Measurements from ENCODE around the gene DSG3. TPM values are rescaled to one million over a fixed set of nuclear protein-coding genes. Genes with fewer than 3 reads are reported as not detected.

Gene DSG3
- total RNA-seq, 2 experiments from 2014 or later = not detected

- H3K4me1 Mint-ChIP-seq = no peaks in the 10 kb centered on the region
- peaks cover 12% of the 10 kb centered on the region for H3K27me3 Mint-ChIP-seq
- no peaks in the 10 kb centered on the region for H3K36me3 Mint-ChIP-seq
- H3K9me3 Mint-ChIP-seq = peaks cover 3% of the 10 kb centered on the region
- DNase-seq = no peak
- H3K27ac Mint-ChIP-seq = no peak overlapping the region
- no peak overlapping the region for H3K4me3 Mint-ChIP-seq
These were observed 62.8 kb downstream of the DSG3 start for GRCh38 chr18:31510319-31510718.

- Mint-ChIP-seq H3K9me3 (peaks cover 3% of the 10 kb centered on the region), H3K27ac (no peak overlapping the region), H3K27me3 (peaks cover 12% of the 10 kb centered on the region), H3K4me1 (no peaks in the 10 kb centered on the region), H3K4me3 (no peak overlapping the region), H3K36me3 (no peaks in the 10 kb centered on the region)
- no peak for DNase-seq
These were observed 63.6 kb downstream of the DSG3 start for GRCh38 chr18:31511098-31511497.

GRCh38 chr18:31512203-31512764 is 64.7 kb downstream of the DSG3 start:
- H3K27me3 Mint-ChIP-seq = peaks cover 12% of the 10 kb centered on the region
- DNase-seq = no peak
- H3K4me1 Mint-ChIP-seq = no peaks in the 10 kb centered on the region
- no peaks in the 10 kb centered on the region for H3K36me3 Mint-ChIP-seq
- no peak overlapping the region for H3K27ac Mint-ChIP-seq
- peaks cover 3% of the 10 kb centered on the region for H3K9me3 Mint-ChIP-seq
- no peak overlapping the region for H3K4me3 Mint-ChIP-seq

GRCh38 chr18:31513189-31513935 is 65.8 kb downstream of the DSG3 start:
- no peak overlapping the region for H3K27ac Mint-ChIP-seq
- no peaks in the 10 kb centered on the region for H3K36me3 Mint-ChIP-seq

GRCh38 chr18:31516437-31516836 is 68.9 kb downstream of the DSG3 start:
- no peak overlapping the region for H3K4me3 Mint-ChIP-seq
- H3K4me1 Mint-ChIP-seq = no peaks in the 10 kb centered on the region
- no peaks in the 10 kb centered on the region for H3K36me3 Mint-ChIP-seq
- no peak for DNase-seq
- H3K27me3 Mint-ChIP-seq = no peaks in the 10 kb centered on the region
- H3K9me3 Mint-ChIP-seq = no peaks in the 10 kb centered on the region
- H3K27ac Mint-ChIP-seq = no peak overlapping the region

More at GRCh38 chr18:31513189-31513935, 65.8 kb downstream of the DSG3 start:
- Mint-ChIP-seq H3K4me1 (no peaks in the 10 kb centered on the region), H3K4me3 (no peak overlapping the region), H3K27me3 (peaks cover 4% of the 10 kb centered on the region), H3K9me3 (no peaks in the 10 kb centered on the region)
- DNase-seq = no peak

GRCh38 chr18:31526374-31526773 is 78.8 kb downstream of the DSG3 start:
- H3K4me3 Mint-ChIP-seq = no peak overlapping the region
- no peak overlapping the region for H3K27ac Mint-ChIP-seq
- H3K27me3 Mint-ChIP-seq = peaks cover 2% of the 10 kb centered on the region
- H3K36me3 Mint-ChIP-seq = no peaks in the 10 kb centered on the region
- H3K9me3 Mint-ChIP-seq = no peaks in the 10 kb centered on the region
- H3K4me1 Mint-ChIP-seq = no peaks in the 10 kb centered on the region
- no peak for DNase-seq

Other genes starting within 250 kb of the DSG3 start
- not detected for gene DSG1, start 129.6 kb upstream of the DSG3 start, total RNA-seq
- not detected for gene DSG4, start 71.0 kb upstream of the DSG3 start, total RNA-seq
- under 1 TPM; 0.70 to 0.89 TPM for gene DSG2, start 50.4 kb downstream of the DSG3 start, total RNA-seq
- not detected for gene TTR, start 144.1 kb downstream of the DSG3 start, total RNA-seq
- 1 to 10 TPM; 3.1 to 3.2 TPM for gene B4GALT6, start 236.8 kb downstream of the DSG3 start, total RNA-seq